K562 (cell line): ENCODE results near the gene CEND1. TPM values are rescaled to one million over a fixed set of nuclear protein-coding genes. Genes with fewer than 3 reads are reported as not detected.

Source experiments
- E4F1 ChIP-seq: fragments of 250-450 bp; sonication (Bioruptor Pico); IDR thresholded peaks from 2 replicates; pipeline ENCODE4 v1.5.0; 2021; ENCODE audit warnings: mild to moderate bottlenecking, borderline replicate concordance
- ILF3 ChIP-seq: fragments of 450-650 bp; IDR thresholded peaks from 2 replicates; pipeline ENCODE4 v1.6.1; 2018; ENCODE audit warnings: antibody characterized with exemption, mild to moderate bottlenecking, moderate library complexity, borderline replicate concordance
- PCBP1 ChIP-seq: fragments of 200-400 bp; formaldehyde crosslinking; IDR thresholded peaks from 2 replicates; pipeline ENCODE4 v1.6.1; 2018; ENCODE audit warnings: mild to moderate bottlenecking, low read depth, low read length; ENCODE audit not compliant: poor library complexity, severe bottlenecking
- POLR3A ChIP-seq: IDR thresholded peaks from 2 replicates; pipeline ENCODE4 v1.6.1; 2011; ENCODE audit warnings: borderline replicate concordance, mild to moderate bottlenecking, moderate library complexity; ENCODE audit not compliant: insufficient read length, insufficient read depth; ENCODE audit errors: extremely low read depth
- PTBP1 ChIP-seq: fragments of 200-400 bp; formaldehyde crosslinking; IDR thresholded peaks from 2 replicates; pipeline ENCODE4 v1.6.1; 2017; ENCODE audit warnings: low read depth, low read length
- SRSF1 ChIP-seq: fragments of 200-400 bp; formaldehyde crosslinking; IDR thresholded peaks from 2 replicates; pipeline ENCODE4 v1.6.1; 2017; ENCODE audit warnings: mild to moderate bottlenecking, low read depth, low read length, moderate library complexity
- TCF3 ChIP-seq: sonication (generic); formaldehyde crosslinking; IDR thresholded peaks from 2 replicates; pipeline ENCODE4 v1.4.0; 2020; ENCODE audit warnings: mild to moderate bottlenecking, missing genetic modification reagents
- TFAP4 ChIP-seq: sonication (generic); formaldehyde crosslinking; IDR thresholded peaks from 2 replicates; pipeline ENCODE4 v1.8.0; 2022; ENCODE audit warnings: missing genetic modification reagents, mild to moderate bottlenecking, moderate library complexity, borderline replicate concordance
- THAP7 ChIP-seq: fragments of 250-450 bp; sonication (Bioruptor Pico); IDR thresholded peaks from 2 replicates; pipeline ENCODE4 v1.5.0; 2021
- ZBTB11 ChIP-seq, 3 experiments: fragments of 200-800 bp in 1 of 3; fragments of 250-450 bp in 1 of 3; fragments of 450-650 bp in 1 of 3; sonication (Bioruptor Pico) in 1 of 3; sonication (Bioruptor generic) in 1 of 3; formaldehyde crosslinking in 1 of 3; IDR thresholded peaks; 2 replicates each; pipeline versions ENCODE4 v1.6.1 to v1.8.0; 2016 to 2022; ENCODE audit warnings: mild to moderate bottlenecking in 2 of 3, missing genetic modification characterization in 2 of 3, missing compliant biosample characterization in 1 of 3, moderate library complexity in 1 of 3
- ZBTB17 ChIP-seq: fragments of 450-650 bp; formaldehyde crosslinking; IDR thresholded peaks from 2 replicates; pipeline ENCODE4 v1.4.0; 2020; ENCODE audit warnings: mild to moderate bottlenecking
- ZBTB9 ChIP-seq: fragments of 450-650 bp; formaldehyde crosslinking; IDR thresholded peaks from 2 replicates; pipeline ENCODE4 v1.4.0; 2020; ENCODE audit warnings: mild to moderate bottlenecking, moderate library complexity
- ZFPM2 ChIP-seq: fragments of 250-450 bp; sonication (Bioruptor Pico); IDR thresholded peaks from 2 replicates; pipeline ENCODE4 v1.5.1; 2022; ENCODE audit warnings: mild to moderate bottlenecking
- ZNF24 ChIP-seq: fragments of 450-650 bp; IDR thresholded peaks from 2 replicates; pipeline ENCODE4 v1.6.1; 2016
- ZNF511 ChIP-seq: sonication (generic); formaldehyde crosslinking; IDR thresholded peaks from 2 replicates; pipeline ENCODE4 v1.8.0; 2022; ENCODE audit warnings: mild to moderate bottlenecking, missing genetic modification reagents
- ZNF77 ChIP-seq: fragments of 250-450 bp; sonication (Bioruptor Pico); IDR thresholded peaks from 2 replicates; pipeline ENCODE4 v1.5.0; 2020
- polyA plus RNA-seq, 8 experiments: library from polyadenylated mRNA; depleted of rRNA in 4 of 8; stranded (reverse) in 5 of 8; unstranded in 3 of 8; fragments of >200 nt; fragmentation: Nextera tagmentation in 2 of 8; fragmentation: Illumina TruSeq in 1 of 8; extraction: Ambion mirVana in 2 of 8; extraction: Trizol in 1 of 8; gene quantifications; 2 replicates each; pipeline versions ENCODE4 v1.2.1 to v1.2.3, GENCODE V29; 2011 to 2014; ENCODE audit warnings: inconsistent platforms in 1 of 8, missing spikeins in 1 of 8
- total RNA-seq, 7 experiments: library from RNA; depleted of rRNA in 6 of 7; stranded (reverse); fragments of >200 nt in 6 of 7; fragmentation: Illumina TruSeq in 2 of 7; extraction: Trizol in 2 of 7; gene quantifications; 2 replicates each; pipeline versions ENCODE4 v1.2.1 to v1.2.3, GENCODE V29; 2011 to 2021; ENCODE audit warnings: low replicate concordance in 1 of 7

The CEND1 gene
- total and polyA plus RNA-seq, 9 of the 15 experiments (the other 6 are each of a cell fraction or from before 2014, with no cell fraction given): 0.13 to 0.18 (median 0.16) TPM; not detected in 6

- TF ChIP-seq TCF3 (CRISPR knock-in tag) (no peak), ILF3 (no peak), POLR3A (no peak), TFAP4 (CRISPR knock-in tag) (peak; percentile 42; the same call in 1 of the 2 replicates), SRSF1 (no peak), PTBP1 (no peak), ZFPM2 (CRISPR knock-in tag) (no peak), ZBTB9 (CRISPR knock-in tag) (peak; percentile 61; the same call in 1 of the 2 replicates), ZNF77 (CRISPR knock-in tag) (no peak), ZBTB17 (0 out of 2 replicates have a peak, but pooled peaks have one; percentile 35), PCBP1 (peak; percentile 65), ZBTB11 (CRISPR knock-in tag; IDR thresholded peaks at IDR 0.05) (peak in 1 of 3 experiments; percentile 44; a peak in 2 of 6 replicates), ZNF24 (no peak), ZNF511 (no peak), E4F1 (CRISPR knock-in tag) (no peak), THAP7 (no peak)
Measured at GRCh38 chr11:819943-820649, 30.2 kb upstream of the CEND1 start (continued).
